CD4-positive, alpha-beta T cell treated with Interleukin-6 at 100 ng/mL for 8 hours (primary cell): ENCODE measurements around the gene MXRA8.
A peak's percentile ranks its signal among the peaks of the same experiment; 100 is the strongest.

Experiments
- DNase-seq: peaks from one replicate; pipeline ENCODE4 v3.0.0-alpha.2; 2020; ENCODE audit warnings: mixed read lengths, low spot score

MXRA8 gene

GRCh38 chr1:1334835-1335234 is 23.5 kb downstream of the MXRA8 start:
- DNase-seq: no peak

GRCh38 chr1:1333551-1334241 is 24.7 kb downstream of the MXRA8 start:
- no peak for DNase-seq

GRCh38 chr1:1332774-1333480 is 25.4 kb downstream of the MXRA8 start:
- no peak for DNase-seq

- no peak for DNase-seq
Observed at GRCh38 chr1:1332031-1332755, 26.2 kb downstream of the MXRA8 start.

- DNase-seq: no peak
Observed at GRCh38 chr1:1331068-1331965, 27.0 kb downstream of the MXRA8 start, which contains the start of gene TAS1R3. TSS of gene TAS1R3 (plus strand) at chr1:1331280. CDS start at chr1:1331346, 66 bp downstream.

GRCh38 chr1:1330366-1331067 is 27.8 kb downstream of the MXRA8 start:
- DNase-seq: no peak

- DNase-seq: no peak
Observed at GRCh38 chr1:1329304-1330210, 28.8 kb downstream of the MXRA8 start.

- DNase-seq: no peak
Observed at GRCh38 chr1:1328254-1328653, 30.1 kb downstream of the MXRA8 start.

- DNase-seq: no peak
Observed at GRCh38 chr1:1327291-1327690, 31.1 kb downstream of the MXRA8 start.

GRCh38 chr1:1326075-1326605 is 32.2 kb downstream of the MXRA8 start:
- DNase-seq: no peak

- DNase-seq: no peak
Observed at GRCh38 chr1:1325288-1326074, 32.9 kb downstream of the MXRA8 start.

- DNase-seq: peak; percentile 96
Observed at GRCh38 chr1:1324524-1325287, 33.6 kb downstream of the MXRA8 start, which contains the start of the genes CPTP and INTS11. TSS of gene CPTP (plus strand) at chr1:1324802. CDS start at chr1:1326911, 2,109 bp downstream. TSS of gene INTS11 (minus strand) at chr1:1324660. CDS start at chr1:1324608, 52 bp downstream.

- no peak for DNase-seq
Observed at GRCh38 chr1:1324084-1324523, 34.3 kb downstream of the MXRA8 start.

- no peak for DNase-seq
Observed at GRCh38 chr1:1322952-1323351, 35.4 kb downstream of the MXRA8 start.

- DNase-seq: no peak
Observed at GRCh38 chr1:1322418-1322817, 35.9 kb downstream of the MXRA8 start.

- DNase-seq: no peak
Observed at GRCh38 chr1:1321477-1321876, 36.9 kb downstream of the MXRA8 start.

GRCh38 chr1:1320666-1321448 is 37.5 kb downstream of the MXRA8 start:
- DNase-seq: no peak
